SK-N-MC (cell line): ENCODE measurements around the gene INPP5D.

Source experiments
- EZH2 ChIP-seq: fragments of 200-600 bp; sonication (generic); IDR thresholded peaks from one replicate; pipeline ENCODE4 v1.6.1; 2017; ENCODE audit warnings: antibody characterized with exemption
- FOXP2 ChIP-seq: optimal IDR thresholded peaks from 2 replicates; pipeline ENCODE3; 2011; ENCODE audit warnings: mild to moderate bottlenecking, moderate library complexity; ENCODE audit not compliant: insufficient read depth; ENCODE audit errors: extremely low read length, control extremely low read depth
- POLR2AphosphoS5 ChIP-seq: IDR thresholded peaks from 2 replicates; pipeline ENCODE4 v1.6.1; 2012; ENCODE audit warnings: mild to moderate bottlenecking, low read depth, low read length, borderline replicate concordance

DNA sequence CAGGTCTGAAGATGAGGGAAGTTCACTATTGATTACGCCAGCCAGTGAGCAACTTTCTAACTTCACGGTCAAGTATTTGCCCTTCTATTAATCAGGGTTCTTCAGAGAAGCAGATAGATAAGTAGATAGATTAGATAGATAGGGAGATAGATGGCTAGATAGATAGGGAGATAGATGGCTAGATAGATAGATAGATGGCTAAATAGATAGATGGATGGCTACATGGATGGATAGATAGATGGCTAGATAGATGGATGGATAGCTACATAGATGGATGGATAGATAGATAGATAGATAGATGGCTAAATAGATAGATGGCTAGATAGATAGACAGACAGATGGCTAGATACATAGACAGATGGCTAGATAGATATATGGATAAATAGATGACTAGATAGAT lies 4.8 kb upstream of the INPP5D start:
- TF ChIP-seq EZH2 (no peak), POLR2AphosphoS5 (no peak), FOXP2 (no peak)
